Measurements from ENCODE around the gene NFYA.

DNA sequence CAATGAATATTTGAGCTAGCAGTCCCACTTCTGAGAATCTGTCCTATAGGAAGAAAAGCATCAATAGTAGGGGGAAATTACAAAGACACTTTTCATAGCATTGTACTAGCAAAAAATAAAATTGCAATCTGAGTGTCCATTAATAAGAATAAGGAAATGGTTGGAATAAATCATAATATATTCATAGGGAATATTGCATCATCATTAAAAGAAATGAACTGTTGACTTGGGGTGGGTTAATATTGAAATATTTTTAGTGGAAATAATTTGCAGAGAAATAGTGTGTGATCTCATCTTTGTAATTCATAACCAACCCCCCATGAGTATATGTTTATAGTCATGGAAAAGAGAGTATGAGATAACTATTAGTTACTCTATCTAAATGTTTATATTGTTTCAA is 12.4 kb downstream of the NFYA start:
- TF ChIP-seq, protein P1, sequence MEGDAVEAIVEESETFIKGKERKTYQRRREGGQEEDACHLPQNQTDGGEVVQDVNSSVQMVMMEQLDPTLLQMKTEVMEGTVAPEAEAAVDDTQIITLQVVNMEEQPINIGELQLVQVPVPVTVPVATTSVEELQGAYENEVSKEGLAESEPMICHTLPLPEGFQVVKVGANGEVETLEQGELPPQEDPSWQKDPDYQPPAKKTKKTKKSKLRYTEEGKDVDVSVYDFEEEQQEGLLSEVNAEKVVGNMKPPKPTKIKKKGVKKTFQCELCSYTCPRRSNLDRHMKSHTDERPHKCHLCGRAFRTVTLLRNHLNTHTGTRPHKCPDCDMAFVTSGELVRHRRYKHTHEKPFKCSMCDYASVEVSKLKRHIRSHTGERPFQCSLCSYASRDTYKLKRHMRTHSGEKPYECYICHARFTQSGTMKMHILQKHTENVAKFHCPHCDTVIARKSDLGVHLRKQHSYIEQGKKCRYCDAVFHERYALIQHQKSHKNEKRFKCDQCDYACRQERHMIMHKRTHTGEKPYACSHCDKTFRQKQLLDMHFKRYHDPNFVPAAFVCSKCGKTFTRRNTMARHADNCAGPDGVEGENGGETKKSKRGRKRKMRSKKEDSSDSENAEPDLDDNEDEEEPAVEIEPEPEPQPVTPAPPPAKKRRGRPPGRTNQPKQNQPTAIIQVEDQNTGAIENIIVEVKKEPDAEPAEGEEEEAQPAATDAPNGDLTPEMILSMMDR (IDR thresholded peaks at IDR 0.05; ENCODE audit: poor library complexity), result no peak
- TF ChIP-seq EZH2phosphoT487 (IDR thresholded peaks at IDR 0.05; ENCODE audit: low read depth, severe bottlenecking, unreplicated experiment), result no peak

Data from hepatocyte (in vitro differentiated cells).